Central memory CD8-positive, alpha-beta T cell (primary cell): ENCODE results near the gene AKT3.
A peak's percentile ranks its signal among the peaks of the same experiment; 100 is the strongest.
"Not testable (repeated sequence)": the region's sequence is repeated elsewhere in the genome, so short reads cannot be mapped to it uniquely, and the experiment has no call there.

ENCODE experiments used
- ATAC-seq: fragments of 150-1000 bp; cut with Tn5 transposase; replicated peaks from 2 replicates; pipeline ENCODE4 v1.10.0; 2022; ENCODE audit warnings: mild to moderate bottlenecking, moderate FRiP score, moderate number of reproducible peaks; ENCODE audit not compliant: poor library complexity, severe bottlenecking; ENCODE audit errors: extremely low read depth
- DNase-seq, 2 donors: peaks; one replicate each; pipeline ENCODE4 v3.0.0; 2021; ENCODE audit warnings: low spot score in 2 of 2
- H3K27ac Mint-ChIP-seq: one replicate; pipeline ENCODE4 v1.8.0; 2022; ENCODE audit warnings: low read depth, mild to moderate bottlenecking, moderate library complexity, mixed read lengths
- H3K27me3 Mint-ChIP-seq: one replicate; pipeline ENCODE4 v1.8.0; 2022; ENCODE audit warnings: mixed read lengths
- H3K36me3 Mint-ChIP-seq: one replicate; pipeline ENCODE4 v1.8.0; 2022; ENCODE audit warnings: mild to moderate bottlenecking, moderate library complexity, mixed read lengths; ENCODE audit not compliant: insufficient read depth
- H3K4me1 Mint-ChIP-seq: one replicate; pipeline ENCODE4 v1.8.0; 2022; ENCODE audit warnings: mixed read lengths
- H3K4me3 Mint-ChIP-seq: one replicate; pipeline ENCODE4 v1.8.0; 2022; ENCODE audit warnings: mild to moderate bottlenecking, moderate library complexity, mixed read lengths
- H3K9me3 Mint-ChIP-seq: one replicate; pipeline ENCODE4 v1.8.0; 2022; ENCODE audit warnings: mixed read lengths

Gene AKT3

GRCh38 chr1:243831463-243831862, 18.6 kb downstream of the AKT3 start:
- ATAC-seq = no peak
- no peak overlapping the region for H3K4me3 Mint-ChIP-seq
- H3K27me3 Mint-ChIP-seq = no peaks in the 10 kb centered on the region
- H3K27ac Mint-ChIP-seq = no peak overlapping the region
- no peaks in the 10 kb centered on the region for H3K9me3 Mint-ChIP-seq
- no peak for DNase-seq
- H3K4me1 Mint-ChIP-seq = peaks cover 24% of the 10 kb centered on the region
- peaks cover 3% of the 10 kb centered on the region for H3K36me3 Mint-ChIP-seq

DNA sequence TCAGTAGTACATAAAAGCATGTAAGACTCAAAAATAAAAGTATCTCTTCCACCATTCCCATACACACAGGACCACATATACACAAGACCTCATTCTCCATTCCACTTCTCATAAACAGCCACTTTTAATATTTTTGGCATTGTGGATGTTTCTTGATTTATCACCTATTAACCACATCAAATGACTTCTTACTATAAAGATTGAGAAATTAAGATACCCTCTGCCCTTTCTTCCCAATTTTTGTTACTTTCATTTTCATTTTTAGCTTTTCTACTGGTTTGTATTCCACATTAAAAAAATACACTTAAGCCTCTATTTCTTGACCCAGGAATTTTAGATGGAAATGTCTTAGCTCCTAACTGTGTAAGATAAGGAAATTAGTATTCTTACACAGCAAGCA, 22.8 kb downstream of the AKT3 start:
- Mint-ChIP-seq H3K4me1 (peaks cover 45% of the 10 kb centered on the region), H3K36me3 (peaks cover 8% of the 10 kb centered on the region), H3K9me3 (peaks cover 2% of the 10 kb centered on the region), H3K27ac (no peak overlapping the region), H3K4me3 (no peak overlapping the region), H3K27me3 (no peaks in the 10 kb centered on the region)
- no peak for ATAC-seq
- DNase-seq = no peak

DNA sequence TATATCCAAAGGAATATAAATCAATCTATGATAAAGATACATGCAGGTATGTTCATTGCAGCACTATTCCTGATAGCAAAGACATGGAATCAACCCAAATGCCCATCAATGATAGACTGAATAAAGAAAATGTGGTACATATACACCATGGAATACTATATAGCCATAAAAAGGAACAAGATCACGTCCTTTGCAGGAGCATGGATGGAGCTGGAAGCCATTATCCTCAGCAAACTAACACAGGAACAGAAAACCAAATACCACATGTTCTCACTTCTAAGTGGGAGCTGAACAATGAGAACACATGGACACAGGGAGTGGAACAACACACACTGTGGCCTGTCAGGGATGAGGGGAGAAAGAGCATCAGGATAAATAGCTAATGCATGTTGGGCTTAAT, 25.1 kb downstream of the AKT3 start:
- not testable (repeated sequence) for ATAC-seq, H3K27ac Mint-ChIP-seq, H3K36me3 Mint-ChIP-seq, H3K27me3 Mint-ChIP-seq, H3K4me3 Mint-ChIP-seq, DNase-seq
- Mint-ChIP-seq H3K4me1 (peaks cover 40% of the 10 kb centered on the region), H3K9me3 (peaks cover 11% of the 10 kb centered on the region)

GRCh38 chr1:243821177-243821680, 28.8 kb downstream of the AKT3 start:
- Mint-ChIP-seq H3K4me3 (no peak overlapping the region), H3K36me3 (peaks cover 7% of the 10 kb centered on the region), H3K9me3 (peaks cover 11% of the 10 kb centered on the region), H3K4me1 (peaks cover 38% of the 10 kb centered on the region), H3K27ac (no peak overlapping the region), H3K27me3 (no peaks in the 10 kb centered on the region)
- ATAC-seq (no peak), DNase-seq (no peak)

DNA sequence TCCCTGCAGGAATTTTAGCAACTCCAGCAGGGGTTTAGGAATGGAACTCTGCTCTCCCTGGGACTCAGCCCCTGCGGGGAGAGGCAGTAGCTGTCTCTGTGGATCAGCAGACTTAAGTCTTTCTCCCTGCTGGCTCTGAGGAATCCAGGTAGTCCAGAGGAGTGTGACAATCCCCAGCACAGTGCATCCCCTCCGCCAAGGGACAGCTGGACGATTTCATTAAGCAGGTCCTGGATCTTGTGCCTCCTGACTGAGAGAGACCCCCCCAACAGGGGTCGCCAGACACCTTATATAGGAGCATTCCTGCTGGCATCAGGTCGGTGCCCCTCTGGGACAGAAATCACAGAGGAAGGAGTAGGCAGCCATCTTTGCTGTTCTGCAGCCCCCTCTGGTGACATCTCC, 30.6 kb downstream of the AKT3 start:
- Mint-ChIP-seq H3K9me3 (peaks cover 11% of the 10 kb centered on the region), H3K27ac (no peak overlapping the region), H3K4me3 (no peak overlapping the region), H3K27me3 (no peaks in the 10 kb centered on the region), H3K36me3 (peaks cover 2% of the 10 kb centered on the region), H3K4me1 (peaks cover 36% of the 10 kb centered on the region)
- DNase-seq (no peak), ATAC-seq (no peak)

DNA sequence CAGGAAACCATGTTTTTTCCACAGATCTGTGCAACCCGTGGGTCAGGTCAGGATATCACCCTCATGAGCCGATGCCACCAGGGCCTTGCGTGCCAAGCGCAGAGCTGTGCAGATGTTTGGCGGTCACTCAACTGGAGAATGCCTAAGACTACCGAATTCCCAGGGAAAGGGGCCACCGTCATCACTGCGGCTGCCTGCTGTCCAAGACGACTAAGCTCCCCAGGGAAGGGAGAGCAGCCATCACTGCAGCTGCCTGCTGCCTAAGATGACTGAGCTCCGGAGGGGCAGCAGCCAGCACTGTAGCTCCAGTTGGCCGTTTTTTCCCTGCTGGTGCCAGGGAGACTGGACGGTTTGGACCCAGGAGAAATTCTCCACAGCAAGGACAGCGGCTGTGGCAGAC, 31.1 kb downstream of the AKT3 start:
- DNase-seq (no peak), ATAC-seq (no peak)
- H3K36me3 Mint-ChIP-seq = peaks cover 2% of the 10 kb centered on the region
- no peak overlapping the region for H3K27ac Mint-ChIP-seq
- no peak overlapping the region for H3K4me3 Mint-ChIP-seq
- peaks cover 11% of the 10 kb centered on the region for H3K9me3 Mint-ChIP-seq
- H3K27me3 Mint-ChIP-seq = no peaks in the 10 kb centered on the region
- H3K4me1 Mint-ChIP-seq = peaks cover 31% of the 10 kb centered on the region

GRCh38 chr1:243814718-243815117, 35.3 kb downstream of the AKT3 start:
- Mint-ChIP-seq H3K9me3 (no peaks in the 10 kb centered on the region), H3K4me1 (peaks cover 31% of the 10 kb centered on the region), H3K4me3 (no peak overlapping the region), H3K36me3 (peaks cover 2% of the 10 kb centered on the region), H3K27me3 (no peaks in the 10 kb centered on the region), H3K27ac (no peak overlapping the region)
- DNase-seq (no peak), ATAC-seq (no peak)

DNA sequence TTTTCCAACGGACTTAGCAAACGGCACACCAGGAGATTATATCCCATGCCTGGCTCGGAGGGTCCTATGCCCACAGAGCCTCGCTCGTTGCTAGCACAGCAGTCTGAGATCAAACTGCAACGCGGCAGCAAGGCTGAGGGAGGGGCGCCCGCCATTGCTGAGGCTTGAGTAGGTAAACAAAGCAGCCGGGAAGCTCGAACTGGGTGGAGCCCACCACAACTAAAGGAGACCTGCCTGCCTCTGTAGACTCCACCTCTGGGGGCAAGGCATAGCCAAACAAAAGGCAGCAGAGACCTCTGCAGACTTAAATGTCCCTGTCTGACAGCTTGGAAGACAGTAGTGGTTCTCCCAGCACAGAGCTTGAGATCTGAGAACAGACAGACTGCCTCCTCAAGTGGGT, 42.7 kb downstream of the AKT3 start:
- not testable (repeated sequence) for H3K9me3 Mint-ChIP-seq, DNase-seq, H3K27me3 Mint-ChIP-seq, H3K36me3 Mint-ChIP-seq, ATAC-seq, H3K27ac Mint-ChIP-seq
- H3K4me3 Mint-ChIP-seq = peak overlapping the region; percentile 40
- peaks cover 66% of the 10 kb centered on the region for H3K4me1 Mint-ChIP-seq

DNA sequence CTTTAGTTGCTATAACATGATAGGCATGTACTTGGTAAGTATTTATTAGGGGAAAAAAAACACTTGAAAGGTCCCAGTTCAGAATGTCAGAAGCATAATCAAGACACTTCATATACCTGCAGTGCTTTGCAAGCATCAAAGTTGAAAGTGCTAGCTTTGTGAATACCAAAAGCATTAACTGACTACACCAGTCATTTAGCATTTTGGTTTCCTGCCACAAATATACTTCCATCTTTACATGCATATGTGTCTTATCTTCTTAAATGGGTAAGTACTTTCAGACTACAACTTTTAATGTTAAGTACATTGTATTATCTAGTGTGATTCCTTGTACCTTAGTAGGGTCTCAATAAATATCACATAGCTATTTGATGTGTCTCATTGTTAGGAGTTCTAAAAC, 43.7 kb downstream of the AKT3 start:
- H3K4me1 Mint-ChIP-seq = peaks cover 64% of the 10 kb centered on the region
- peak overlapping the region; percentile 3 for H3K27ac Mint-ChIP-seq

DNA sequence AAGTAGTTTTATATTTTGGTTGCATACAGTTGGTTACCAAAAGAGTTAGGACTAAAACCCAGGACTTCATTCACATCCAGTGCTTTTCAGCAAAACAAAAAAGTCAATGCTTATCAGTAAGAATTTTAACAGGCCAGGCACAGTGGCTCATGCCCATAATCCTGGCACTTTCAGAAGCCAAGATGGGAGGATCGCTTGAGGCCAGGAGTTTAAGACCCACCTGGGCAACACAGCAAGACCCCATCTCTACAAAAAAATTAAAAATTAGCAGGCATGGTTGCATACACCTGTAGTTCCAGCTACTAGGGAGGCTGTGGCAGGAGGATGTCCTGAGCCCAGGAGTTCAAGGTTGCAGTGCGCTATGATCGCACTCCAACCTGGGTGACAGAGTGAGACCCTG, 47.3 kb downstream of the AKT3 start:
- DNase-seq = no peak
- H3K9me3 Mint-ChIP-seq = no peaks in the 10 kb centered on the region
- H3K4me1 Mint-ChIP-seq = peaks cover 43% of the 10 kb centered on the region
- H3K27ac Mint-ChIP-seq = no peak overlapping the region
- no peak for ATAC-seq
- H3K4me3 Mint-ChIP-seq = no peak overlapping the region
- no peaks in the 10 kb centered on the region for H3K27me3 Mint-ChIP-seq
- peaks cover 7% of the 10 kb centered on the region for H3K36me3 Mint-ChIP-seq

More for the DNA sequence above, 43.7 kb downstream of the AKT3 start:
- H3K27me3 Mint-ChIP-seq = no peaks in the 10 kb centered on the region
- DNase-seq = no peak
- H3K36me3 Mint-ChIP-seq = peaks cover 3% of the 10 kb centered on the region
- ATAC-seq = no peak
- H3K9me3 Mint-ChIP-seq = no peaks in the 10 kb centered on the region
- H3K4me3 Mint-ChIP-seq = no peak overlapping the region

DNA sequence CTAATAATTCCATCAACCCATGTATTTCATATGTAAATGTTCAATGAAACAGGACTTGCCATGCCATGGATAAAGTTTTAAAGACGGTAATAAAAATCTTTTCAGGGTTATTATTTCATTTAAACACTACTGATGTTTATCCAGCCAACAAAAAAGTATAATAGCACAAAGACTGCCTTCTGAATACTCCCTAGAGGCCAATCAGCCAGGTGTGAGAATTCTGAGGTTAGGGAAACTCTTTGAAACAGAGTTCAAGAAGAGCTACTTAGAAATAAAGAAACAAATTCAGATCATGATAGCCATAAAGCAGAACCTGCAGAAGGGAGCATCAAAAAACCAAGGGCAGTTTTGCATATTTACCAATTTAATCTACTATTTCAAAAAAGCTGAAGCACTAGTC, 48.7 kb downstream of the AKT3 start:
- peaks cover 46% of the 10 kb centered on the region for H3K4me1 Mint-ChIP-seq
- no peaks in the 10 kb centered on the region for H3K27me3 Mint-ChIP-seq

GRCh38 chr1:243799908-243800307, 50.1 kb downstream of the AKT3 start:
- DNase-seq = no peak
- ATAC-seq = no peak
- Mint-ChIP-seq H3K4me3 (no peak overlapping the region), H3K27me3 (no peaks in the 10 kb centered on the region), H3K9me3 (no peaks in the 10 kb centered on the region), H3K27ac (no peak overlapping the region), H3K36me3 (peaks cover 9% of the 10 kb centered on the region), H3K4me1 (peaks cover 43% of the 10 kb centered on the region)

More for the DNA sequence above, 48.7 kb downstream of the AKT3 start:
- ATAC-seq (no peak), DNase-seq (no peak)
- Mint-ChIP-seq H3K27ac (no peak overlapping the region), H3K36me3 (peaks cover 7% of the 10 kb centered on the region), H3K4me3 (no peak overlapping the region), H3K9me3 (no peaks in the 10 kb centered on the region)

- Mint-ChIP-seq H3K4me3 (no peak overlapping the region), H3K27me3 (no peaks in the 10 kb centered on the region), H3K36me3 (peaks cover 9% of the 10 kb centered on the region), H3K27ac (no peak overlapping the region), H3K9me3 (no peaks in the 10 kb centered on the region), H3K4me1 (peaks cover 46% of the 10 kb centered on the region)
- no peak for DNase-seq
- no peak for ATAC-seq
Observed at GRCh38 chr1:243798726-243799125, 51.3 kb downstream of the AKT3 start.

GRCh38 chr1:243796016-243796415, 54.0 kb downstream of the AKT3 start:
- Mint-ChIP-seq H3K4me3 (no peak overlapping the region), H3K27ac (no peak overlapping the region), H3K4me1 (peaks cover 61% of the 10 kb centered on the region), H3K27me3 (no peaks in the 10 kb centered on the region), H3K9me3 (no peaks in the 10 kb centered on the region), H3K36me3 (peaks cover 7% of the 10 kb centered on the region)
- DNase-seq (no peak), ATAC-seq (no peak)
